ENCODE results near the gene GNB1.

GNB1 gene

DNA sequence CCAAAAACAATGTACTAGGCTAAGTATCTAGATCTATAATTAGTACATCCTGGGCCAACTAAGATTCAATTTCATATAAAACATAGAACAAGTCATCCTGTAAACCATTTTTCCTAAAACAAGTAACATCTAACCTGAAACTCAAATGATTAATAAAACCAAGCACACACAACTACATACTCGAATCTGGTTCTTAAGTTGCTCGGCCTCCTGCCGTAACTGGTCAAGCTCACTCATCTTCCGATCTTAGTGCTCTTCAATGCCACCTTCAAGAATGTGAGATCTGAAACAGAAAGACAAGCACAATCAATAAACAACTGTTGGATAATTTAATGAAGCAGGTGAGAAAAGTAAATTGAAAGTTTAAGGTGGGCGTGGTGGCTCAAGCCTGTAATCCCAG, 65.7 kb downstream of the GNB1 start:
- no peak for DNase-seq (ENCODE audit: low spot score)

DNA sequence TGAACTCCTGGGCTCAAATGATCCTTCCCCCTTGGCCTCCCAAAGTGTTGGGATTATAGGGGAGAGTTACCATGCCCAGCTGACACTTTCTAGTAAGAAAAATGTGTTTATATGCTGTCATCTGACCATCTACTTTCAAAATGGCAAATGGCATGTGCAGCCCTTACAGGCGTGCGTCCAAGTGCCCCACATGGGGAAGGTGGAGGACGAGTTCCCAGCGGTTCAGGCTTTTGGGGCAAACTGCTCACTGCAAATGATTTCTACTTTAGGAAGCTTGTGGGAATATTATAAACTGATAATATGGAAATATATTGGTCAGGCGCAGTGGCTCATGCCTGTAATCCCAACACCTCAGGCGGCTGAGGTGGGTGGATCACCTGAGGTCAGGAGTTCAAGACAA, 71.1 kb downstream of the GNB1 start:
- DNase-seq (ENCODE audit: low spot score), result no peak

DNA sequence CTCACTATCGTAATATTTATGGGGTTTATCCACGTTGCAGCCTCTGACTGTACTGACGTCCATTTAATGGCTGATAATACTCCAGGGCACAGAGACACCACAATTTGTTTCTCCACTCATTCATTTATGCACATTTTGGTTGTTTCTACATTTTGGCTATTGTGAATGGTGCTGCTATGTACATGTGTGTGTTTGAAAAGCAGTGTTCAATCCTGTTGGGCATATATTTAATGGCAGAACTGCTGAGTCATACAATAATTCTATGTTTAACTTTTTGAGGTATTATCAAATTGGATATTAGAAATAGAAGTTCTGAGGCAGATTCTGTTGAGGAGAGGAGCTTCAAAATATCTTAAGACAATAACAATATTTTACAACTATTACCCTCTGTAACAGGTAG, 73.7 kb downstream of the GNB1 start:
- no peak for DNase-seq (ENCODE audit: low spot score)

DNA sequence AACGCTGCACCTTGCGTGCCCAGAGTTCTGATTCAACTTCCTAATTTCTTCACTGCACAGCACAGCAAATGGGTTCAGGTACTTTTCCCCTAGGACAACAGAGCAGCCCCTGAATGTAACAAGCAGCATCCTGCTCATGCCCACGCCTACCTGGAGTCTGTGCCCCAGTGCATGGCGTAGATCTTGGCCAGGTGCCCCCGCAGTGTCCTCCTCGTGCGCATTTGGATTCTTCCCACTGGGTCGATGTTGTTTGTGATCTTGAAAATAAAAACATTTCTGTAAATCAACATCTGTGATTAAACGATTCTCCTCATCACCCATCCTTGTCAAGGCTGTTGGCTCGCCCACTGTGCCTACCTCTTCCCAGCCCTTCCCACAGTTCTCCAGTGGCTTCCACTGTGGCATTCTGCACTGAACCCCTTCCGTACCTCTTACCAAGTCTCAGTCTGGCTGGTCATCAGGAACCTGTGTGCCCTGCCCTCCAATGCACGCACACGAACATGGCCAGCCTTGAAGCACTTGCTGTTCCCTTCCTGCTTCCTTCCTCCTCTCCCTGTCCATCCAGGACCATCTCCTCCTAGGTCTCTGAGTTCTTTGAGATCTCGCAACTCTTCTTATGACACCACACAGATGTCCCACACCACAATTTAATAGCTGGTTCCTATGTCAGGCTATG, 75.1 kb downstream of the GNB1 start:
- DNase-seq (ENCODE audit: low spot score), result no peak

DNA sequence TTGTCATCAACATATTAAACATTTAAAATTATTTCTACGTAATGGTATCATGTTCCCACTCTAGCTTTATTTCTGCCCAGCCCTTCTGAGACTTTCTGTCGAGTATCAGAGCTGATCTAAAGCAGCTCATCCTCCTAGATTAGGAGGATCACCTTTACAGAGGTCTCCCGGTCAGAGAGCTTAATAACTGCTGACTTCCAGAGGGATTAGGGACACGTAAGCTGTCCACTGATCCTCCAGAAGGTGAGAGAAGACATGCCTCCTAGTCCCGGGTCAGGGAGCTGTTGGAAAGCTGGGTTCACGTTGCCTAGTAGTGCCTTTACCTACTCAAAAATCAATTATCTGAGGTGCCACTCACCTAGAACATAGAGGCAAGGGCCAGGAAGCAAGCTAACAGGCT, 81.4 kb downstream of the GNB1 start:
- no peak for DNase-seq (ENCODE audit: low spot score)

DNA sequence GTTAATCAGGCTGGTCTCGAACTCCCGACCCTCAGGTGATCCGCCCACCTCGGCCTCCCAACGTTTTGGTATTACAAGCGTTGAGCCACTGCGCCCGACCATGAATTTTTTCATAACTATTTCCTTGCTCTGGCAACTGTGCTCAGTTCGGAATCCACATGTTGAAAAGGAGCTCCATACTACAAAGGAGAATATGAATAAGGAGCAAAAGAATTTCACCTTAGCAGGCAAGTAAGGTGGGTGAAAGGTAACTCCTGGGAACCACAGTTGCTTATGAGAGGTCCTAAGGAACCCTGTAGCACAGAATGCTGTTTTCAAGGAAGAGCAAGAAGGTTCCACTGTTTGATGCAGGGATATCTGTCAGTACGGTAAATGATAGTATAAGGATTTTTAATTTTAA, 82.7 kb downstream of the GNB1 start:
- DNase-seq (ENCODE audit: low spot score), result no peak

DNA sequence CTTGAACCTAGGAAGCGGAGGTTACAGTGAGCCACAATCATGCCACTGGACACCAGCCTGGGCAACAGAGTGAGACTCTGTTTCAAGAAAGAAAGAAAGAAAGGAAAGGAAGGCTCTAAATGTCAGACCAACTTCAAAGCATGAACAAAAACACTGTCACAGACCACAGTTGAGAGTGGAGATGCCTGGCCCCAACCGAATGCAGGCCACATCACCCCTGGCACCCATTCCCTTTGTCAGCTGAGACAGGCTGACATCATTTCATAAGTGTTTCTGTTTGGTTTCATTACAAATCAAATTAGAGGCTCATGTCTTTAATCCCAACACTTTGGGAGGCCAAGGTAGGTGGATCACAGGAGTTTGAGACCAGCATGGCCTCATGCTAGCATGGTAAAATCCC, 84.0 kb downstream of the GNB1 start:
- no peak for DNase-seq (ENCODE audit: low spot score)

DNA sequence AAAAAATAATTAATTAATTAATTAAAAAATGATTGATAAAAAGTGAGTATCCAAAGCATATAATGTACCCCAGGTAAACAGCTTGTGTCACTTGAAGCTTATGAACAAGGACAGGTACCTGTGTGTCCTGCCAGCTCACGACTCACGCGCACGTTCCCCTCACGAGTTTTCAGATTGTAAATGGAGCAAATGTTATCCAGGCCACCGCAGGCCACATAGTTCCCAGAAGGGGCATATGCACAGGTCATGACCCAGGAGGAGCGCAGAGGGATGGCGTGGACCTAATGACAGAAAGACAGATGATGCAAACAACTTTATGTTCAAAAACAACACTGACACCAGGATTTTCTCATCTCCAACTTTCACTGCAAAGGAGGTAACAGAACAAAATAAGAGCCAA, 86.6 kb downstream of the GNB1 start:
- DNase-seq (ENCODE audit: low spot score), result no peak

DNA sequence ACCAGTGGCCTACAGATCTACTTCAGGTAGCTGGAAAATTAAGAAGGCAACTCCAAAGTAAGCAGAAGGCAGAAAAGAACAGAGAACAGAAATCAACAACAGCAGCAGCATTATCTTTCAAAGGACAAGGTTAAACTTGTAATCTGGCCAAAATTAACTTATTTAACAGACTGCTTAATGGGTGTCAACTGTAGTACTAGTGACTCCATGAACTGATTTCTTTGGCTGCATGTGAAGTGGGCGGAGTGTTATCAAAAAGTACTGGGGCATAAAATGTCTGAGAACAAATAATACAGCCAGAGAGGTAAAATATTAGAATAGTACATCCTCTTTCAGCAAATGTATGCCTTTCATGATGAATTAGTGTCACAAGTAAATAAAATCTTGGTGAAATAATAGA, 88.0 kb downstream of the GNB1 start:
- DNase-seq (ENCODE audit: low spot score), result no peak

DNA sequence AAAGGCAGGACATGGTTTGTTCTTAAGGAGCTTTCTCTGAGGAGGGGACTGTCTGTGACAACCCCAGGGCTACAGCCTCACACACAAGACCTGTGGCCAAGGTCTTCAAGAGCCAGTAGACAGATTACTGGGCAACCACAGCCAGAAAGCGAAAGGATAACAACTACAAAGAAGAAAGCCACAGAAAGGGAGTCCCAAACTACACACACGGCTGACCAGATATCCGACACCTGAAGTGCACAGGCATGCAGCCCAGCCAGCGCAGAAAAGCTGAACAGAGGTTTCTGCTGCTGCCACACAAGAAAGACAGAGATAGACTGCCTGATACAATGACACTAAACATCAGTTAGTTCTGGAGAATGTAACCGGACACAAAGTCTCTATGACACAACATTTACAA, 91.2 kb downstream of the GNB1 start:
- DNase-seq (ENCODE audit: low spot score), result no peak

DNA sequence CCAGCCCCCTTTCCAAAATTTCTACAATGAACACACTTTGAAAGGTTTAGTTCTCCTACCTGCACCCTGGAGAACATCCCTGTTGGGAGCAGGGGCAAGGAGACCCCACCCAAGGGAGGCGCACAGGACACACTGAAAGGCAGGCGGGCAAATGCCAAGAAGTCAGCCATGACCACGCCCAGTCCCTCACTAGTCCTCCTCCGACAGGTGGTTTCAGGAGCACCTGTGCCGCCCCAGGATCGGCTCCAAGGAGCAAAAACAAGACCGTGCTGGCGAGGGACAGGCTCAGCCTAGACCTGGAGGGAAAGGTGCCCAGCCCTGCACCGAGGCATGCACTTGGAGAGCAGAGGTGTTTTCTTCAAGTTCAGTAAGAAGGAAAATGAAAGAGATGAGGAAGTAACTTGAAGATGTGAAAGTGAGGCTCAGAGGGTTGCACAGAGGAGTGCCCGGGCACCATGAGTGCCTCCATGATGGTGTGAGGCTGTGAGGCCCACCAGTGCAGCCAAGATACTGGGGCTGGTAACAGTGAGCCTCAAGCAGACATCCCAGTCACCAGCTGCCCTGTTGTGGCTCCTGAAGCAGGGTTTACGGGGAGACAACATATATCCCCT, 93.1 kb downstream of the GNB1 start:
- no peak for DNase-seq (ENCODE audit: low spot score)

DNA sequence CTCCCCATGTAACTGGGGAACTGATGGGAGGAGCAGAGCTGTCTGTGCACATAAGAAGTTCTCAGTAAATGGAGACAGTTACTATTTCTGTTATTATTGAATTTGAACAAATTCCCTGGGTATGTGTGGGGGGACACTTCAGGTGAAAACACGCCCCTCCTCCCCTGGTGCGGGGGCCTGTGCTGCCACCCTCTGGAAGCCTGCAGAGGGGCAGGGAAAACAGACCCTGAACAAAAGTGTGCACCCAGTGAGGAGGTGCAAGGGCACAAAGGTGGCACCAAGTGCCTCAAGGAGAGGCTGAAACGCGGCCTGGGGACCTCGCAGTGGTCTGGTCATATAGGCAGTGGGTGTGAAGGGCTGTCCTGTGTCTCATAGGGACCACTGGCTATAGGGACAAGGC, 94.4 kb downstream of the GNB1 start:
- DNase-seq (ENCODE audit: low spot score), result no peak

DNA sequence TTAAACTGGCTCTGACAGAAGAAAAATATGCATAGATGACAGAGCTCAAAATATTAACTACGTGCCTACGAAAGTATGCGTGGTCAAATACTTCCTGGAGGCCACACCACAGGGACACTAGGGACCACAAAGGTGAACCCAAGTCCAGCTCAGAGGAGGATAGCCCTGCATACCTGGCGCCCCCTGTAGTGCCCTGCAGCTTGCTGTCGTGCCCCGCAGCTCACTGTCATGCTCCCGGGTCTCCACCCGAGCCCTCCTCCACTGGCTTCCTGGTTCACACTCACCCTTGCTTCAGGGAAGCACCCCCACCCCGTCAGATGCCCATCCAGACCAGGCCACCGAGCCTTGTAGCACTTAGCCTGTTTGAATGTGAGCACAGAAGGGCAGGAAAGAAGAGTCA, 95.9 kb downstream of the GNB1 start:
- DNase-seq (ENCODE audit: low spot score), result no peak

DNA sequence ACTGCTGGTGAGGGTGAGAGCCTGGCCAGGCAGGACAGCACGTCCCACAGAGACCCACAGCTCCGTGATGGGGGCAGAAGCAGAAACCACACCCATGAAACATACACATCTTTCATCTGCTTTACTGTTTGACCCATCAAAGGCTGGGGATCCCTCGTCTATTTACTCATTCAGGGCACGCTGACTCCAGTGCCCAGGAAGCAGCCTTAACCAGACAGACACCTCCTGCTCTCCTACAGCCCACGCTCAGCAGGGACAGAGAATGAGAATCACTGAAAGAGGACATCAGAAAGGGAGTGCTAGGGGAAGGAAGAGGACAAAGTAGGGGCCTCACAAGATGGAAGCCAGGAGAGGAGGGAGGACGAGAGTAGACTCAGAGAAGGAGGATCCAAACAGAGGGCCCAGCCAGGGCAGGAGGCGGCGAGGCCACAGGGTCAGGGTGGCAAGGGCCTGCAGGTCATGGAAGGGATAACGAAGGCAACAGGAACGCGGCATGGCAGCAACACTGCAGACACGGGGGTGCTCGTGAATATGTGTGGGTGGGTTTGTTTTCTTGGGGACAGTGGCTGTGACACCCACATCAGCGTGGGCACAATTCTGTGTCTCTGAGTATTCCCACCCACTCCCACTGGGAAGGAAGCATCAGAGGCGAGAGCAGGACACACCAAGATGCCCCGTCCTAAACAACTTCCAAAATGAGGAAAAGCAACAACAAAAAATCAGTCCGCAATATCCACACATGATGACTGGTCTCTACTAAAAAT, 97.2 kb downstream of the GNB1 start:
- DNase-seq (ENCODE audit: low spot score), result no peak

DNA sequence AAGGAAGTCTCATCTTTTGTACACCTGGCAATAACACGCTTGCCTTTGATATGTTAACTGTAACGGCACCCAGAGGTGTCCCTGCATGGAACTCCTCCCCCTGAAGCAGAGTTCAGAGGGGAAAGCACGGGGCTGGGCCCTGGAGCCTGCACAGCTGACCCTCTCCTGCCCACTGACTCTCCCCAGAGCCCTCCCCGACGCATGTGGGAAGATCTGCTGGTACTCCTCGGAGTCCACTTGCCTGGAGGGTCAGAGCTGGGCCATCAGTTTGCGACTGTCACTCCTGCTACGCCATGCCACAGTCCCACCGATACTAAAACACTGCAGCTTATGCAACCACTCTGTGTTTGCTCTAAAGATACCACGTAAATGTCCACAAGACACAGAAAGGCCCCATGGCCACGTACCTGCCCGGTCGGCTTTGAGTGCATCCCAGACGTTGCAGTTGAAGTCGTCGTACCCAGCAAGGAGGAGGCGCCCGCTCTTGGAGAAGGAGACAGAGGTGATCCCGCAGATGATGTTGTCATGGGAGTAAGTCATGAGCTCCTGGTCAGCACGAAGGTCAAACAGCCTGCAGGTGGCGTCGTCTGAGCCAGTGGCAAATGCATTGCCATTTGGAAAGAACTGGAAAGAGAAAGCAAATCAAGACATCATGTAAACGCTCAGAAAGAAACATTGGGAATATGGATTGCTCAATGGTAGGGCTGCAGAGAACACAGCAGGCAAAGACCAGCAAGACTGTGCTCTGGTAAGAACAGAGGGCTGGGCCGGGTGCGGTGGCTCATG, 102.0 kb downstream of the GNB1 start:
- peak; percentile 54 for DNase-seq (ENCODE audit: low spot score)

DNA sequence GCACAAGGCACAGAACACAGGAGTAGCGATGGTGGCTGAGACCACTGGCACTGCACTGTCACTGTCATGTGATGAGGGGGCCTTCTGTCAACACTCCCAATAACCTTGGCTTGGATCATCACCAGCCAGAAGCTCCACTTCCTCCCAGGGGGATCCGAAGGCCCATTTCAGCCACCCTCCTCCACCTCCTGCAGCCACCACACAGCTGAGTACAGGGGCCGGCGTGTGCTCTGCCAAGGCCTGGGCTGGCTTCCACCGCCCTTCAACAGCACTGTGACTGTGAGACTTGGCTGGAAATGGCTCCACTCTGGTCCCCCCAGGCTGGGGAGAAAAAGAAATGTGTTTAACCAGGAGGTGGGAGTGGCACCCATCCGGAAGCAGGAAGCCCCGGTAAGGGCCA, 102.8 kb downstream of the GNB1 start:
- DNase-seq (ENCODE audit: low spot score), result no peak

DNA sequence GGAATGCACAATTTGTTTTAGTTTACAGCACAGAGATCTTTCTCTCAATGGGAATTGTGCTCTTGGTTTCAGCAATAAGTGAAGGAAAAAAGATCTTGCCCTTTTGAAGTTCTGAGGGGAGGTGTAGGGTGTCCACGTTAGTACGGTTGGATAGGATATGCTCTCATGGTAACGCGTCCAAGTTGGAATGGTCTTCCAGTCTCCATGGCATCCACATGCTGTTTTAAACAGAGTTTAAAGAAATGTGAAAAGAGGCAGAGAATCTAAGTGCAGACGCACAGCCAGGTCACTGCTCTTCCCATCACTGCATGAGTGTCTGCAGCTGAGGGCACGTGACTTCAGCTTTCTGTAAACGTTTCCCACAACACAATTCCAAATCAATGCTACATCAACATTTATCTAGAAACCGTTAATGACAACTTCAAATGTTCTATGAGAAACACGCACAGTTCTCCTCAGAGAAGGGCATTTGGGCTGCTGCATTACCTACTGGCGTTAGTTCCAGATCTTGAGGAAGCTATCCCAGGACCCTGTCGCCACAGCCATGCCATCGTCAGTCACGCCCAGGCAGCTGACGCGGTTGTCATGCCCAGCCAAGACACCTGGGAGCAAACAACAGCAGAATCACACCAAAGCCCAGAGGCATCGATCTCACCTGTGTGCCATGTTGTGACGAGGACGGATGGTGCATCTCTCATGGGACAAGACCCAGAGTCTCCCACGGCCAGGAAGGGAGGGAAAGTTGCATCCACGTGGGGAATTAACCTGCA, 103.9 kb downstream of the GNB1 start:
- DNase-seq (ENCODE audit: low spot score), result no peak

DNA sequence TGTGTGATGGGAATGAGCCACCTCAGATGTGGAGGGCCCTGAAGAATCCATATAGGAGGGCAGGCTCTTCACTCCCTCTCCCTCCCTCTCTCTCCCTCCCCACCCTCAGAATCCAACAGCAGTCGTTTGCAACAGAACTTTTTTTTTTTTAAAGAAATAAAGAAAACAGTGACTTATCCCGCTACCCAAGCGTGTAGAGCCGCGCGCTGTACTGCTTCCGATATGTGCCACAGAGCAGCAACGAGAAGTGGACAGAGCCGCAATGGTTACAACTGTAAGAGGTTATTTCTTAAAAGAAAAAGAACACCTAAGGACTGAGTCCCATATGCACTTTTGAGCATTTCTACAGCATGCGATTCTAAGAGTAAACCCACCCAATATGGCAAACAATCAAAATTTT, 105.2 kb downstream of the GNB1 start:
- DNase-seq (ENCODE audit: low spot score), result no peak

DNA sequence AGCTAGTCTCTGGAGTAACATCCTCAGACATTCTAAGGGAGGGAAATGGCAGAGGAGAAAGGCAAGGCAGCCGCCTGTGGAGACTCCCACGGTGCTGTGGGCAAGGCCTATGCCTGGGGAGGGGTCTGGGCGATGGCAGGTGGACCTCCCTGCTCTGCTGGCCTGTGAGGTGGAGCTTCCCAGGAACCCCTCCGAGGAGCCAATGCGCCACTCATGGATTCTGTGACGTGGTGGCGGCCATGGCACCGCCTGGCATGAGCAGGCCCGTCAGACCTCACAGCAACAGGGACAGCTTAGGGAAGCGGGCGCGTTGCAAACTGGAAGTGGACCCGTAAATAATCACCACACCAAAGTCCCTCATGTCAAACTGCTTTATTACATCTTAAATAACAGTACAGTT, 106.0 kb downstream of the GNB1 start:
- DNase-seq (ENCODE audit: low spot score), result no peak

DNA sequence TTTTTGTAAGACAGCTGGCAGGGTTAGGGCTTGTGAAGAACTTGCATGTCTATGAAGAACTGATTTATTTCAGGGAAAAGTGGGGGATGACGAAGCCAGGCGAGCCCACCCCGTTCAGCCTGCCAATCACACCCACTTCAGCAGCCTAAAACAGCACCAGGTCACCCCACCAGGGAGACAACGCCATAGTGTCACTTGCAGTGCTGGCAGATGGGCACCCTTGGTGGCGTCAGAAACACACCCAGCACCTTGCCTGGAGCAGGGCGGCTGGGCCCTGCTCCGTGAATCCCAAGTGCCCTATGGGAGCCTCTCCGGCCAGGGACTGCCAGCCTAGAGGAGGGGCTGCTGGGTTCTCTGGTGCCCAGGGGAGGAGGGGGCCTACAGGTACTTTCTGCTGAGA, 107.6 kb downstream of the GNB1 start:
- no peak for DNase-seq (ENCODE audit: low spot score)

DNA sequence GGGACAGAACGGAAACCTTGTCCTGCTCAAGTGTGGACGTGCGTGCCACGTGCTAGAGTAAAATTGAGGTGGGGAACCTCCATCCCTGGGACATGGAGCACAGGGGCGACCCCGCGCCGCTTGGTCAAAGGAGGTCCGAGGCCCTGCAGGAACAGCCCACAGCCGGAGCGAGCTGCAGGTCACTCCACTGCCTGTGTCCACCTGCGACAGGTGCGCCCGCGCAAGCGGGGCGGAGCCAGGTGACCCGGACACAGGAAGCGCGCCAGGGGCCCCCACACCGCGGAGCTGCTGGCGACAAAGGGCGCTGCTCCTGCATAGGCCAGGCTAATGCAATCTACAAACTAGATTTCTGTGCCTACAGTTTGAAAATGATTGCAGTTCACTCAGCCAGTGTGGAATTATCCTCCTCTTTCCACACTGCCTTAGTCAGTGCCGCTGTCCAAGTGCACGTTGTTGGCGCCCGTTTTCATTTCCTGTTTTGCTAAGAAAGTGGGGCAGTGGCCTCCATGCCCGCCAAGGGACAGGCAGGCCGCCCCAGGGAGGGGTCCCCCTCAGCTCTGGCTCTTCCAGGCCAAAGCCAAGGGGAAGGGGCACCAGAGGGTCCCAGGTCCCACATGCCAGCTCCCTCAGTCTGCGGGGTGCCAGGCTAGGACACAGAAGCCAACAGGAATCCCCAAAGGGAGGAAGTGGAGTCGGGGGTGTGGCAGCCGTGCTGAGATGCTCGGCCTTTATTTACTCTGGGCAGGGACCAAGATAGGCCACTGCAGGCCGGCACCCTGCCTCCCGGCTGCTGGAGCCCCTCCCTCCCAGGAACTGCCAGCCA, 108.3 kb downstream of the GNB1 start:
- no peak for DNase-seq (ENCODE audit: low spot score)

Measured in ecto neural progenitor cell (in vitro differentiated cells).